AG09319 (cell line): ENCODE measurements around the gene LRRC8C.

ENCODE experiments used
- DNase-seq: peaks from one replicate; pipeline ENCODE4 v3.0.0-alpha.2; 2010; ENCODE audit warnings: low read depth; ENCODE audit errors: extremely low read depth
- CTCF ChIP-seq: IDR thresholded peaks from 2 replicates; pipeline ENCODE4 v1.5.1; 2011; ENCODE audit warnings: low read depth, mild to moderate bottlenecking, inconsistent platforms, low read length, moderate library complexity

LRRC8C gene

DNA sequence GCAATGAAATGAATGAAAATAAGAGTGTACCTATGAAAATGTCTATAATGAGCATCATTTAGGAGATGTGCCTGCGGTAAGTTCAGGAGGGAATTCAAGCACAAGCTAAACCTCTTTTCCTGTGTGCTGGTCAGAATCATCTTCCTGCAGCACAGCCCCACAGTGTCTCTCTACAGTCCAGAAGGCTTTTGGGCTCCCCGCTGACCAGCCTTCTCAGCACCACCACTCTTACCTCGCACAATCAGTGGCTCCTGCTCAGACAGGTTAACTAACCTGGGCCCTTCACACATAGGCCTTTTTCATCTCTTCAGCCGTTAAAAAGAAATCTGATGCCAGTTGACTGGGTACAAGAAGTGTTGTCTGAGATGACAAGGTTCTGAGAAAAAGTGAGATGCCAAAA lies 57.7 kb downstream of the LRRC8C start:
- TF ChIP-seq CTCF = no peak
- no peak for DNase-seq

DNA sequence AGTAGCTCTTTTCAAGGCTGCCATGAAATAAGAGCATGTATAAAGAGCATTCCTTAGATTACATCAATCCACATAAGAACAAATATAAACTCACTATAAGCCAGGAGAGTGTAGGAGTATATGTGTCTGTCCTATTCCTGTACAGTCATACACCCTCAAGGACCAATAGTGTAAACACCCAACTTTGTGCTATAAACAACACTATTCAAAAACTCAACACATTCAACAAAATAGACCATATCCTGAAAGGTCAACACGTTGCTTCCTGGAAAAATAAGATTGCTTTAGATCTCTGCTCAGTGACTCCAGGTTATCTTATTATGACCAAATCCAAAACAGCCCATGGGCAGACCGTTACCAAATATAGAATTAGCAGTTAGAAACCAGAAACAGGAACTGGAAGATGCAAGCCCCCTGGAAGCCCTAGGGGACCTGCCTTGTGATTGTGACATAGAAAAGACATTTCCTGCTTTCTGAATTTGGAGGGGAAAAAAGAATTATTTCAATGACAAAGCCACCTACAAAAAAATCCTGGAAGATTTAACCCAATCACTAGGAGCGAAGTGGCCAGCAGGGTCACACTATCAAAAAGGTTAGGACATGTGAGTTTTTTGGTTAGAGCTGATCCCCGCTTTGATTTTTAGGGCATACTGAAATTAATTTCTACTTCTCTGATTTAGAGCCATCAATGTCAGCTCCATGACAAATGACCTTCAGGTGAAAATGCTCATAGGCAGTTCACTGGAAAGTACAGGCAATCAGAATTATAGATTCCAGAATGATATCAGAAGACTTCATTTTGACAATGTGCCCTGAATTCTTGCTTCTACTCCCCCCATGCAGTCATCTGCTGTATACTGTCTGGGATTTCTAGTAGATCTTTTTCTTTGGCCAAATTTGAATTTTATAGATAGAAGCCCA lies 59.9 kb downstream of the LRRC8C start:
- no peak for DNase-seq
- no peak for TF ChIP-seq CTCF

- TF ChIP-seq CTCF = no peak
- no peak for DNase-seq
Measured at GRCh38 chr1:89695847-89696246, 62.9 kb downstream of the LRRC8C start.

DNA sequence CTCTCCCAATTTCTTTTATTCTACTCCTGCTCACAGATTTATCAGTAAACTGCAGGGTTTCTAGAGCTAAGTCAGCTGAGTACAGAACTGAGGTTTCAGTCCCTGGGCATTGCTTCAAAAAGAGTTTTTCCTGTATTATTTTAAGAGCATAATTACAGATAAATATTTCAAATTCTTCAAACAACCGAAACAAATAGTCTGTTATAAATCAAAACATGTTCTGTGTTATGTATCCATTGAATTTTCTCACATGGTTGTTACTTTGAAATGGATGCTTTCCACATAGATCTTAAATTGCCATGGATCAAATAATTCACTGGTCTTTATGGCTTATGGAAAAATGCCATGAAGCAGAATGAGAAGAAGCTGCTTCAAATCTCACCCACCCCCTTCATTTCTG lies 64.5 kb downstream of the LRRC8C start:
- no peak for DNase-seq
- no peak for TF ChIP-seq CTCF

- TF ChIP-seq CTCF = no peak
- no peak for DNase-seq
Measured at GRCh38 chr1:89698020-89698560, 65.2 kb downstream of the LRRC8C start.

DNA sequence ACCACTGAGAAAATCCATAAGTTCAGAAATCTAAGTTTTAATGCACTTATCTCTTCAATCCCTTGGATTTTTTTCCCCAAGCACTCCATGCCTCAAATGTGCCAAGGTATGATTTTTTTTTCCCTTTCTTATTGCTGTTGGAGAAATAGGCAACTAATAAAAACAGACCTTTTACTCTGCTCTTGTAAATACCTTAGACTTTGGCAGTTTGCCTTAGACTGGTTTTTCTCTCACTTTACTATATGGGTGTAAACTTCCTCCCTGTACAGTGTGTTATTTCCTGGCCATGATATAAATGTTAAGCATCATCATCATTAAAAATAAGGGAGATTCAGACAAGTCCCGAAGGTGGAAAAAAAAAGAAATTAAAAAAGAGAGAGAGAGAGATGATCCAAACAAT lies 65.7 kb downstream of the LRRC8C start:
- no peak for DNase-seq
- no peak for TF ChIP-seq CTCF

DNA sequence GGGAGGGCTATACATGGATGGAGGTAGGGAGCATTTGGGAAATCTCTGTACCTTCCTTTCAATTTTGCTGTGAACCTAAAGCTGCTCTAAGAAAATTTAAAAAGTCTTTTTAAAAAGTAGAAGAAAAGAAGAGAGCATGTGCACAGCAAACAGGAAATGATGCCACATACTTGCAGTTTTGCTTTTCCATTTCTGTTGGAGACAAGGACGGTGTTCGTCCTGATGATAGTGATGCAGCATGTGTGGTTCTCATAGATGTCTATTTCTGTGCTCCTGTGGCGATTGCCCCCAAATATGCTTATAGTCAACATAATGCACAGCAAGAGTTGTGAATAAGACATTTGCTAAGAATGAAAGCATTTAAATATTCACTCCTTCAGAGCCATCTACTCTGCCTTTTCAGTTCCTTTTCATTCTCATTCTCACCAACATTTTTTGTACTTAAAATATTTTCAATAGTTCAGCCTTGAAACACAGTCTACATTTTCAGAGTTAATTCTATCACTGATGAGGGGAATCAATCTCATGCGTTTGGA lies 66.6 kb downstream of the LRRC8C start:
- no peak for TF ChIP-seq CTCF

More for the DNA sequence above, 66.6 kb downstream of the LRRC8C start:
- DNase-seq = no peak
